GM19324 (cell line): Measurements from ENCODE around the gene DESI1.
"Not testable (repeated sequence)": the region's sequence is repeated elsewhere in the genome, so short reads cannot be mapped to it uniquely, and the experiment has no call there.

ENCODE experiments used
- ATAC-seq: cut with Tn5 transposase; IDR thresholded peaks from one replicate; pipeline ENCODE4 v1.9.1; 2021; ENCODE audit warnings: mild to moderate bottlenecking, moderate library complexity; ENCODE audit not compliant: unreplicated experiment, low FRiP score

DESI1 gene

DNA sequence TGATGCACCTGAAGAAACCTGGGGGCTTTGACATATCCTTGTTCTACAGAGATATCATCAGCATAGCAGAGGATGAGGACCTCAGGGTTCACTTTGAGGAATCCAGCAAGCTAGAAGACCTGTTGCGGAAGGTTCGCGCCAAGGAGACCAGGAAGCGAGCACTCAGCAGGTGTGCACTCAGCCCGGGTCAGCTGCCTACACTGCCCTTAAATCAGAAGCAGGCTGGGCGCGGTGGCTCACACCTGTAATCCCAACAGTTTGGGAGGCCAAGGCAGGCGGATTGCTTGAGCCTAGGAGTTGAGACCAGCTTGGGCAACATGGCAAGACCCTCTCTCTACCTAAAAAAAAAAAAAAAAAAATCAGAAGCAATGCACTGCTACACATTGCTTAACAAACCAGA is 16.8 kb upstream of the DESI1 start:
- ATAC-seq, result not testable (repeated sequence)

DNA sequence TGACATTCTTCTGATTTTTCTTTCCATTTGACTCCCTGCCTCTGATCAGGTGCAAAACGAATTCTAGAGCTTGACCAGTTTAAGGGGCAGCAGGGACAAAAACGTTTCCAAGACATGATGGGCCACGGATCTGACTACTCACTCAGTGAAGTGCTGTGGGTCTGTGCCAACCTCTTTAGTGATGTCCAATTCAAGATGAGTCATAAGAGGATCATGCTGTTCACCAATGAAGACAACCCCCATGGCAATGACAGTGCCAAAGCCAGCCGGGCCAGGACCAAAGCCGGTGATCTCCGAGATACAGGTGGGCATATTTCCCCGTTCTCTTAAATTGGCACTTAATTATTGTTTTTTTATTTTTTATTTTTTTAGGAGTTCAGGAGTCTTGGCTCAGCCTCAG is 15.6 kb upstream of the DESI1 start:
- ATAC-seq, result no peak

DNA sequence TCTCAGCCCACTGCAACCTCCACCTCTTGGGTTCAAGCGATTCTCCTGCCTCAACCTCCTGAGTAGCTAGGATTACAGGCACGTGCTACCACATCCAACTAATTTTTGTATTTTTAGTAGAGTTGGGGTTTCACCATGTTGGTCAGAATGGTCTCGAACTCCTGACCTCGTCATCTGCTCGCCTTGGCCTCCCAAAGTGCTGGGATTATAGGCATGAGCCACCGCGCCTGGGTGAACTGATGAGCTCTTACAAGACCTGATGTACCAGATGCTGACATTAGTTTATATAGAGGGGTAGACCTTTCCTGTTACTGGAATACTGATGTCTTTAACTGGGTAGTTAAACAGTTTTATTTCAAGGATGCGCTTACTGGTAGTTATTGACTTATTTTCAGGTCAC is 13.8 kb upstream of the DESI1 start:
- not testable (repeated sequence) for ATAC-seq

- ATAC-seq, result not testable (repeated sequence)
Measured at GRCh38 chr22:41631615-41632014, 10.8 kb upstream of the DESI1 start.

- ATAC-seq, result not testable (repeated sequence)
Measured at GRCh38 chr22:41631115-41631514, 10.3 kb upstream of the DESI1 start.

DNA sequence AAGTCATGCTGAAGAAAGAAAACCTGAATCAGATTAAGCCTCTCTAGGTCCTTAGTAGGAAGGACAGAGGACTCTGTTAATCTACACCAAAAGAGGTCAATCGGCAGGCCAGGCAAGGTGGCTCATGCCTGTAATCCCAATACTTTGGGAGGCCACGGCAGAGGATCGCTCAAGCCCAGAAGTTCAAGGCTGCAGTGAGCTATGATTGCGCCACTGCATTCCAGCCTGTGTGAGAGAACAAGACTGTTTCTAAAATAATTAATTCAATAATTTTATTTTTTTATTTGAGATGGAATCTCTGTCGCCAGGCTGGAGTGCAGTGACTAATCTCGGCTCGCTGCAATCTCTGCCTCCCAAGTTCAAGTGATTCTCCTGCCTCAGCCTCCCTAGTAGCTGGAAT is 4.7 kb upstream of the DESI1 start:
- no peak for ATAC-seq

- ATAC-seq, result no peak
Measured at GRCh38 chr22:41621911-41622179, 1.0 kb upstream of the DESI1 start.

DNA sequence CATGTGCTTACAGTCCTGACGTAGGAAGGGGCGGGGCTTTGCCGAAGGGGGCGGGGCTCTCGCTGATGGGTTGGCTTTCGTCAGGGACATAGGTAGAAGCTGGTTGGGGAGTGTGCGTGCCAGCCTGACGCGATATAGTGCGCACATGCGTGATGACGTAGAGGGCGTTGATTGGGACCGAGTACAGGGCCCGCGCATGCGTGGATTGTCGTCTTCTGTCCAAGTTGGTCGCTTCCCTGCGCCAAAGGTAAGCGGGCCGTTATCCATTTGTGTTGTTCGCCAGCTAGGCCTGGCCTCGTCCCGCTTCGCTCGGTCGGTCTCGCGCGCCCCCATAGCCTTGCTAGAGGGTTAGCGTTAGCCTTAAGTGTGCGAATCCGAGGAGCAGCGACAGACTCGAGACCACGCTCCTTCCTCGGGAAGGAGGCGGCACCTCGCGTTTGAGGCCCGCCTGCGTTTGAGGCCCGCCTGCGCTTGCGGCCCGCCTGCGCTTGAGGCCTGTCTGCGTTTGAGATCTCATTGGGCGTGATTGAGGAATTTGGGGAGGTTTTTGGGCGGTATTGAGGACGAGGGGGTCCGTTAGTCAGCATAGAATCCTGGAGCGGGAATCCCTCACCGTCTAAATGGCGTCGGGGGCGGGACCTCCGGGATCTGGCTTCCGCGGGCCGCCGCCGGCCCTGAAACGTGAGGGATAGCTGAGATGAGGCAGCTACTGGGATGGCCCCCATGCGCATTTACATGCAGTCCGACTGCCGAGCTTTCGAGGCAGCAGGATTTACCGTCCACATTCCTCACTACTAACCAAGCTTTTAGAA is 462 bp upstream of the DESI1 start, which contains the start of gene XRCC6:
XRCC6 (plus strand) TSS at position 197 of the 812 bp plus-strand sequence. CDS start 710 bp downstream, outside the sequence.
- ATAC-seq, result peak; percentile 87

- ATAC-seq, result no peak
Measured at GRCh38 chr22:41619979-41620588, 759 bp downstream of the DESI1 start.

DNA sequence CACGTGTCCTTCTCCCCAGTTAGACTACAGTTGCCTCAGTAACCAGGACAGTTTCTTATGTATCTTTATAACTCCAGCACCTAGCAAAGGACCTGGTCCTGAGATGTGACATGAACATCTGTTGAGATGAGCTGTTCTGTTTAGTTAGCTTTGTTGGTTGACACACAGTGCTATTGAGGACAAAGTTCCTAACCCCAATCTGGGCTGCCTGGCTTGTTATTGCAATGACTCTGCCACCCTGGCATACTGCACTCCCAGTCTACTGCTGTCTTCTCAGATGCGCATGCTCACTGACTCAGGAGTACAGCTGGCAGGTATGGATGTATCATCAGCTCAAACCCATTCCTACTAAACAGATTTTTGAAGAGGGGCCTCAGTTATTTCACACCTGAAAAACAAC is 7.4 kb downstream of the DESI1 start:
- ATAC-seq, result no peak

DNA sequence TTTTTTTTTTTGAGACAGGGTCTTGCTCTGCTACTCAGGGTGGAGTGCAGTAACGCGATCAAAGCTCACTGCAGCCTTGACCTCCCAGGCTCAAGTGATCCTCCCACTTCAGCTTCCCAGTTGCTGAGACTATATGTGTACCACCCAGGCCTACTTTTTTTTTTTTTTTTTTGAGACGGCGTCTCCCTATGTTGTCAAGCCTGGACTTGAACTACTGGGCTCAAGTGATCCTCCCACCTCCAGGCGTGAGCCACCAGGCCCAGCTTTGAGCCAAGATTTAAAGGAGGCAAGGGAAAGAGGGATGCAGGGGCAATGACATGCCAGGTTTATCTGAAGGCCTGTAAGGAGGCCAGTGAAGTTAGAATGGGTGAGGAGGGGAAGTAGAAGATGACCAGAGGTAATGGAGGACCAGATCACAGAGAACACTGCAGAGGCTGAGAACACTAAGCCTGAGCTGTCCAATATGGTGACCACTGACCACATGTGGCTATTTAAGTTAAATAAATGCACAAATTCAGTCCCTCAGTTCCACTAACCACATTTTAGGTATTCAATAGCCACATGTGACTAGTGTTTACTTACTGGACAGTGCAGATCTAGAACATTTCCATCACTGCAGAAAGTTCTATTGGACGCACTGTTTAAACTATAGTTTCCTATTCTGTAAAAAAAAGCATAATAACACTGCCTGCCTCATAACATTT is 8.1 kb downstream of the DESI1 start:
- ATAC-seq, result no peak

DNA sequence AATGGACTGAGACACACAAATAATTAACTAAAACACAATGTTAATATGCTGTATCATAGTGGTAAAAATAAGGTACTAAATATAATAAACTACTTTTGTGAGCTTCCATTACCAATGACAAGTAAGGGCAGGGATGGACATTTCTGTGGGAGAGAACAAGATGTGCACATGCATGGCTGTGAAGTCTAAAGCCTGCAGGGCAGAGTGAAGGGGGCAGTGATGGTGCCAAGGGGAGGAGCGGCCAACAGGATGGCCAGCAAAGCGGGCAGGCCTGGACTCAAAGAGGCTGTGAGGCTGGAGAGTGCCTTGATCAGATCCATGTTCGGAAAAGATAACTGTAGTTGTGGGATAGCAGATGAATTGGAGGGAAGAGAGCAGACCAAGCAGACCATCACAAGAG is 12.5 kb downstream of the DESI1 start:
- ATAC-seq, result no peak

DNA sequence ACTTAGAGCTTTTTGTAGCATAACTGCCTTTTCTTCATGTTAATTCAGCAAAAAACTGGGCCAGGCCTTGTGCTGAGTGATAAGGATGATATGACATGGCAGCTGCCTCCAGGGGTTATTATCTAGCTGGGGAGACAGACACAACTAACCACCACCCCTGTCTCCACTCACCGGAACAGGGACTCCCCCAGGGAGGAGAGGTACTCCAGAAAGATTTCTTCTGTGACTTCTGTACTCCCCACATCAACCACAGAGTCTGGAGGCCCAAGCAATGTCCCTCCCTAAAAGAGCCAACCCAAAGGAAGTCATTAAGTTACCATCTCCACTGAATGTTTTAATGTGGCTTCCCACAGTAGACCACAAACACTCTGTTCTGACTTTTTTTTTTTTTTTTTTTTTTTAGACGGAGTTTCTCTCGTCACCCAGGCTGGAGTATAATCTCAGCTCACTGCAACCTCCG is 16.9 kb downstream of the DESI1 start:
- ATAC-seq, result no peak

DNA sequence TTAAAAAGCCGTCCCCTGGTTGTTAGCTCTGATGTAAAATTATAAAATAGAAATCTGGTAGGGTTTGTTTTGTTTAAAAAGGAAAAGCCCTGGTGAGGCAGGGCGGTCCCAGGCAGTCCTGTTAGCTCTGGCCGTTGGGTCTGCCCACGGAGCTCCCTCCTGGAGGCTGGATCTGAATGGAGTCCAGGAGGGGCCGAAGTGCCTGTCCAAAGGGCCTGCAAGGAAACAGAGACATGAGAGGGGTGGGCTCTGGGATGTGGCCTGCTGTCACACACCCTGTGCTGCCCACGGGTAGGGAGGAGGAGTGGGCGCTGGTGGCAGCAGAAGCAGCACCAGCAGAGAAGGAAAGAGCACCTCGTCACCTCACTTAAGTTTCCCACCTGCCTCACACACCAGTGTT is 19.9 kb downstream of the DESI1 start:
- ATAC-seq, result no peak

DNA sequence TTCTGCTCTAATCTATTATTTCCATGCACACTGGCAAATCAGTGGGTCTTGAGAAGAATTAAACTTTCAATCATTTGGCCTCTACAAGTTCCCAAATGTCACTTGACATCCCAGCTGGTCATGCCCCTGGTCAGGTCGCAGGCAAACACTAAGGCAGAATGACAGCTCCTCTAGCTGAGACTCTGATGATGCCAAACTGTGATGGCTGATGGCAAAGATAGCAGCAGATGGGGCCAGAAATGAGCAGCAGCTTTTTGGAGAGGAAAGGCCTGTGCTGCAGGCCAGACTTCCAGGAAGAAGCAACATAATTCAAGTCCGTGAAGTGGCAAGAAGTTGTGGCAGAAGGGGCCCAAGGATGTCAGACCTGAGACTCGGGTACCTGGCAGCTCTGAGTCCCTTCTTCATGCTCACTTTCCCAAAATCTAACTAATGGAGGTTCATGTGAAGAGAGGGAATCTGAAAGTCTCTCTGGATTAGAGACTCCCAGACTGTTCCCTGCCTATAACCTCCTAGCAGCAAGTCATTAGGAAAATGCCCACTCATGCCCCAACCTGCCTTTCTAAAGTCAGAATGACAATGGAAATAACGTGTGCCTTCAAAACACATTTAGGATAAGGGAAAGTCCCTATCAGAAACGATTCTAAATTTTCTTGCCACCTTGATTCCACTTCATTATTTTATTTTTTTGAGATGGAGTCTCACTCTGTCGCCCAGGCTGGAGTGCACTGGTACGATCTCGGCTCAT is 21.8 kb downstream of the DESI1 start:
- ATAC-seq, result no peak

- no peak for ATAC-seq
Measured at GRCh38 chr22:41598081-41598480, 22.8 kb downstream of the DESI1 start.

DNA sequence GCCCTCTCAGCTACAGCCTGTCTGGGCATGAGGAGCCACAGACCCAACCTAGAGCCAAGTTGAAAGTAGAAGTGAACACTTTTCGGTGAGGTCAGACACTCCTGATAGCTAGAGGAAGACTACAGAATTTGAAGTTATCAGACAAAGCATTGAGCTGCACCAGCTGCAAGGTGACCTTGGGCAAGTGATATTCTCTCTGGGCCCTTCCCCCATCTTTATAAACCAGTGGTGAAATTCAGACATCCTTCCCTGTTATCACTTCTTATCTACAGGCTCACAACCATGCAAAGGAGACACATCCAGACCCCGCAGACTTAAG is 23.2 kb downstream of the DESI1 start:
- ATAC-seq, result no peak

DNA sequence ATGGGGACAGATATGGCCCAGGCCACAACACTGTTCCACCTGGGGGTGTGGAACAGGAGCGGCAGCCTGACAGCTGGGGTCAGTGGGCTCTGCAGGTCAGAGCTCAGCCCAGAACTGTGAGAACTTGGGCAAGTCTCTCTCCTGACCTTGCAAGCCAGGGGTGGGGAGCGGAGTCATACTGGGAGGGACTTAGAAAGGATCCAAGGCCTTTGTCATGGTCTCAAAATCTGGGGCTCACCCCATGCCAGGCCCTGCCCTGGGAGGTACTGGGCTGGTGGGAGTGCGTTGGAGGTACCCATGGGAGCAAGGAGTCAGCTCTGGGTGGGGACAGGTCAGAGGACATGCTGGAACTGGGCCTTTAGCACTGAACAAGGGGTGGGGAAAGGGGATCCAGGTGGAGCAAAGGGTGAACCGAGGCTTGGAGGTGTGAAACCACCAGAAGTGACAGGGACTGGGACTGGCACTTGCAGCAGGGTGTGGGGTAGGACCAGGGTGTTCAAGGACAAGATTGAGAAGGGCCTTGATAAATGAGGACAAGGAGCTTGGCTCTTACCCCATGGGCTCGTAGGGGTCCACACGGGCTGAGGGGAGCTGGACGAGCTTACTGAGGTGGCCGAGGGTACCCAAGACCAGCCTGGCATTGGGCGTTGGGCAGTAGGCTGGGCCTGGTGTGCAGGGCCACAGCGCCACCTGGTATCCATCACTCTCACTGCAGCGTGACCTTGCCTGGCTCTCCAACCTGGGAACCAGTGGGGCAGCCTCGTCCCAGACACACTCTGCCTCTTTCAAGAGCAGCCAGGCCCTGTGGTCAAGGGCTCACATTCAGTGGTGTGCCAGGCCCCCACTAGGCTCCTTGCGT is 23.8 kb downstream of the DESI1 start:
- ATAC-seq, result no peak

DNA sequence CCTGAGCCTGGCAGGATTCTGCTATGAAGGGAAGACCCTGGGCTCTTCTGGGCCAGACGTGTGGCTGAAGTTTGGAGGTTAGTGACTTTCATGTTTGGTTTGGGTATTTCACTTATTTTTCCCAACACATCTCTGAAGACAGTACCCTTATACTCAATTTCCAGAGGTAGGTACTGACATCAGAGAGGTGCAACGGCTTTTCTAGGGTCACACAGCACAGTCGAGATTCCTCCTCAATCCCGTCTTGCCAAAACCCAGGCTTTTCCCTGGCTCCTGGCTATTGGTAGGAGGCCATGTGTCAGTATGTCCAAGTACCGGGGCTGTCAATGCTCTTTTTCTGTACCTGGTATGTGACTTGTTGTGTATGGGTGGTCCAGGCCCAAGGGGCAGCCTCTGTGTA is 25.1 kb downstream of the DESI1 start:
- no peak for ATAC-seq

DNA sequence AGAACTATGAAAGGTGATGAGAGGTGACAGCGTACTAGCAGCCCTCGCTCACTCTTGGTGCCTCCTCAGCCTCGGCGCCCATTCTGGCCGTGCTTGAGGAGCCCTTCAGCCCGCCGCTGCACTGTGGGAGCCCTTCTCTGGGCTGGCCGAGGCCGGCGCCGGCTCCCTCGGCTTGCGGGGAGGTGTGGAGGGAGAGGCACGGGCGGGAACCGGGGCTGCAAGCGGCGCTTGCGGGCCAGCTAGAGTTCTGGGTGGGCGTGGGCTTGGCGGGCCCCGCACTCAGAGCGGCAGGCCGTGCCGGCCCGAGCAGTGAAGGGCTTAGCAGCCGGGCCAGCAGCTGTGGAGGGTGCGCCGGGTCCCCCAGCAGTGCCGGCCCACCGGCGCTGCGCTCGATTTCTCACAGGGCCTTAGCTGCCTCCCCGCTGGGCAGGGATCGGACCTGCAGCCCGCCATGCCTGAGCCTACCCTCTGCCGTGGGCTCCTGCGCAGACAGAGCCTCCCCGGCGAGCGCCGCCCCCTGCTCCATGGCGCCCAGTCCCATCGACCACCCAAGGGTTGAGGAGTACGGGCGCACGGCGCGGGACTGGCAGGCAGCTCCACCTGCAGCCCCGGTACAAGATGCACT is 27.4 kb downstream of the DESI1 start:
- ATAC-seq, result not testable (repeated sequence)
